H9 (cell line): Measurements from ENCODE around the gene SULT2B1. TPM values are rescaled to one million over a fixed set of nuclear protein-coding genes. Genes with fewer than 3 reads are reported as not detected.

Experiments
- DNase-seq: peaks from one replicate; pipeline ENCODE4 v3.0.0-alpha.2; 2017
- H2AFZ ChIP-seq: one replicate; pipeline ENCODE4 v1.6.1; 2013; ENCODE audit warnings: mild to moderate bottlenecking, low read length, control low read depth, moderate library complexity
- H2AK5ac ChIP-seq: 2 replicates; pipeline ENCODE4 v1.6.1; 2013; ENCODE audit warnings: low read length, control low read depth, mixed read lengths; ENCODE audit not compliant: insufficient read length
- H2BK120ac ChIP-seq: one replicate; pipeline ENCODE4 v1.6.1; 2013; ENCODE audit warnings: low read depth, mild to moderate bottlenecking, low read length, control low read depth, inconsistent platforms; ENCODE audit not compliant: poor library complexity, severe bottlenecking
- H2BK12ac ChIP-seq: 2 replicates; pipeline ENCODE4 v1.6.1; 2013; ENCODE audit warnings: low read length, control low read depth, mixed read lengths, low read depth; ENCODE audit not compliant: insufficient read length
- H2BK15ac ChIP-seq: 2 replicates; pipeline ENCODE4 v1.6.1; 2013; ENCODE audit warnings: low read depth, low read length, control low read depth
- H2BK20ac ChIP-seq: one replicate; pipeline ENCODE4 v1.6.1; 2013; ENCODE audit warnings: low read depth, mild to moderate bottlenecking, low read length, control low read depth, inconsistent platforms; ENCODE audit not compliant: poor library complexity, severe bottlenecking
- H2BK5ac ChIP-seq: 2 replicates; pipeline ENCODE4 v1.6.1; 2013; ENCODE audit warnings: low read length, control low read depth, mixed read lengths; ENCODE audit not compliant: insufficient read length
- H3K14ac ChIP-seq: 2 replicates; pipeline ENCODE4 v1.6.1; 2013; ENCODE audit warnings: low read length, control low read depth; ENCODE audit not compliant: insufficient read depth
- H3K18ac ChIP-seq: 2 replicates; pipeline ENCODE4 v1.6.1; 2013; ENCODE audit warnings: low read depth, mild to moderate bottlenecking, mixed read lengths, low read length, control low read depth; ENCODE audit not compliant: insufficient read length
- H3K23ac ChIP-seq: 2 replicates; pipeline ENCODE4 v1.6.1; 2013; ENCODE audit warnings: low read length, control low read depth, mixed read lengths, low read depth; ENCODE audit not compliant: insufficient read length
- H3K23me2 ChIP-seq: 2 replicates; pipeline ENCODE4 v1.6.1; 2013; ENCODE audit warnings: low read depth, mild to moderate bottlenecking, mixed read lengths, low read length, control low read depth; ENCODE audit not compliant: insufficient read length, poor library complexity, severe bottlenecking
- H3K27ac ChIP-seq: 2 replicates; pipeline ENCODE4 v1.5.1; 2013; ENCODE audit warnings: low read length, control low read depth, mixed read lengths, low read depth; ENCODE audit not compliant: insufficient read length
- H3K27me3 ChIP-seq: 2 replicates; pipeline ENCODE4 v1.6.1; 2013; ENCODE audit warnings: low read length, control low read depth, inconsistent platforms; ENCODE audit not compliant: insufficient read depth
- H3K4ac ChIP-seq: 2 replicates; pipeline ENCODE4 v1.6.1; 2013; ENCODE audit warnings: low read depth, mild to moderate bottlenecking, control low read depth, inconsistent platforms, low read length, moderate library complexity
- H3K4me1 ChIP-seq: 2 replicates; pipeline ENCODE4 v1.6.1; 2013; ENCODE audit warnings: low read length, control low read depth, inconsistent platforms; ENCODE audit not compliant: insufficient read depth
- H3K4me2 ChIP-seq: 2 replicates; pipeline ENCODE4 v1.6.1; 2013; ENCODE audit warnings: low read length, control low read depth, mixed read lengths; ENCODE audit not compliant: insufficient read length, insufficient read depth
- H3K56ac ChIP-seq: 2 replicates; pipeline ENCODE4 v1.6.1; 2013; ENCODE audit warnings: low read depth, mild to moderate bottlenecking, mixed read lengths, low read length, control low read depth; ENCODE audit not compliant: insufficient read length
- H3K79me1 ChIP-seq: 2 replicates; pipeline ENCODE4 v1.6.1; 2013; ENCODE audit warnings: low read depth, mild to moderate bottlenecking, moderate library complexity, low read length, control low read depth, inconsistent platforms; ENCODE audit not compliant: insufficient read depth, poor library complexity, severe bottlenecking
- H3K79me2 ChIP-seq: 2 replicates; pipeline ENCODE4 v1.6.1; 2013; ENCODE audit warnings: low read length, control low read depth, inconsistent platforms; ENCODE audit not compliant: insufficient read depth
- H3K9ac ChIP-seq: 2 replicates; pipeline ENCODE4 v1.6.1; 2013; ENCODE audit warnings: low read length, control low read depth, mixed read lengths; ENCODE audit not compliant: insufficient read length; ENCODE audit errors: extremely low read depth
- H3K9me3 ChIP-seq: one replicate; pipeline ENCODE4 v1.6.1; 2013; ENCODE audit warnings: low read depth, low read length, inconsistent platforms; ENCODE audit not compliant: control insufficient read depth
- H3T11ph ChIP-seq: one replicate; pipeline ENCODE4 v1.6.1; 2013; ENCODE audit warnings: mild to moderate bottlenecking, low read length, control low read depth, inconsistent platforms
- H4K20me1 ChIP-seq: one replicate; pipeline ENCODE4 v1.6.1; 2013; ENCODE audit not compliant: control insufficient read depth, insufficient read length, insufficient read depth
- H4K5ac ChIP-seq: 2 replicates; pipeline ENCODE4 v1.6.1; 2013; ENCODE audit warnings: low read depth, mild to moderate bottlenecking, mixed read lengths, low read length, control low read depth; ENCODE audit not compliant: insufficient read length
- H4K8ac ChIP-seq: replicated peaks from 2 replicates; pipeline ENCODE4 v1.6.1; 2013; ENCODE audit warnings: low read length, control low read depth, mixed read lengths, low read depth; ENCODE audit not compliant: insufficient read length
- H4K91ac ChIP-seq: 2 replicates; pipeline ENCODE4 v1.6.1; 2013; ENCODE audit warnings: low read depth, mild to moderate bottlenecking, moderate library complexity, mixed read lengths, low read length, control low read depth; ENCODE audit not compliant: insufficient read length
- H3K27ac Mint-ChIP-seq, 3 experiments: 2 replicates in 2 of 3; 3 replicates in 1 of 3; pipeline ENCODE4 v1.8.0; 2020 to 2021; ENCODE audit warnings: mixed read lengths in 3 of 3, mild to moderate bottlenecking in 1 of 3, moderate library complexity in 1 of 3
- H3K27me3 Mint-ChIP-seq: 2 replicates; pipeline ENCODE4 v1.8.0; 2021; ENCODE audit warnings: low read depth, mild to moderate bottlenecking, moderate library complexity, mixed read lengths
- H3K36me3 Mint-ChIP-seq, 3 experiments: 2 replicates in 2 of 3; 3 replicates in 1 of 3; pipeline ENCODE4 v1.8.0; 2020 to 2021; ENCODE audit warnings: low read depth in 3 of 3, mixed read lengths in 3 of 3; ENCODE audit not compliant: insufficient read depth in 1 of 3
- H3K4me1 Mint-ChIP-seq, 2 experiments: 2 replicates each; pipeline ENCODE4 v1.8.0; 2020; ENCODE audit warnings: mixed read lengths in 2 of 2
- H3K4me3 Mint-ChIP-seq, 2 experiments: 2 replicates in 1 of 2; 3 replicates in 1 of 2; pipeline ENCODE4 v1.8.0; 2020 to 2021; ENCODE audit warnings: mild to moderate bottlenecking in 2 of 2, mixed read lengths in 2 of 2, moderate library complexity in 1 of 2
- H3K9me3 Mint-ChIP-seq, 2 experiments: 2 replicates in 1 of 2; 3 replicates in 1 of 2; pipeline ENCODE4 v1.8.0; 2020; ENCODE audit warnings: mild to moderate bottlenecking in 2 of 2, mixed read lengths in 2 of 2, moderate library complexity in 1 of 2
- CTCF ChIP-seq: fragments of 200-600 bp; sonication (generic); conservative IDR thresholded peaks from 3 replicates; pipeline ENCODE4 v1.8.0; 2021; ENCODE audit warnings: antibody characterized with exemption, mild to moderate bottlenecking
- WGBS: extraction: QIAGEN DNeasy Blood & Tissue Kit; methylation state at CpG from one replicate; pipeline ENCODE4 v1.1.7; 2013; ENCODE audit warnings: missing lambda C conversion rate, low lambda C conversion rate, mixed read lengths; ENCODE audit not compliant: insufficient read length; ENCODE audit errors: extremely low coverage; 5-methylcytosine and 5-hydroxymethylcytosine counted together
- total RNA-seq: library from RNA; stranded (reverse); gene quantifications from 2 replicates; pipeline ENCODE4 v1.2.1, GENCODE V29; 2021

Gene SULT2B1
- total RNA-seq, 1 experiment from 2014 or later = 1.7 TPM

- Mint-ChIP-seq H3K9me3 (no peaks in the 10 kb centered on the region; a peak in 1 of 5 replicates), H3K4me3 (peak overlapping the region; percentile 97 to 99), H3K4me1 (peaks cover 40 to 54% of the 10 kb centered on the region in 2 experiments), H3K27ac (peak overlapping the region; percentile 96 to 100 (median 99); a peak in 6 of 7 replicates), H3K36me3 (peaks cover 40 to 59% (median 53%) of the 10 kb centered on the region in 3 experiments), H3K27me3 (no peaks in the 10 kb centered on the region; the same call in 1 of the 2 replicates)
- no CpG with 5 or more reads among the region's 18 CpGs for WGBS
- no peak overlapping the region for H2BK120ac ChIP-seq
- no peak overlapping the region for H4K8ac ChIP-seq
- H4K5ac ChIP-seq = no peak overlapping the region
- H3K4me2 ChIP-seq = peak overlapping the region; percentile 87
- no peak overlapping the region for H2AK5ac ChIP-seq
- H3K79me2 ChIP-seq = peaks cover 18% of the 10 kb centered on the region
- H3K4ac ChIP-seq = no peak overlapping the region
- H3K18ac ChIP-seq = no peak overlapping the region
- H3K9ac ChIP-seq = peak overlapping the region; percentile 99
- no peak overlapping the region for H2AFZ ChIP-seq
- no peak overlapping the region for H3K56ac ChIP-seq
- no peak for TF ChIP-seq CTCF
- no peak overlapping the region for H3T11ph ChIP-seq
- no peaks in the 10 kb centered on the region for H3K9me3 ChIP-seq
- H3K23me2 ChIP-seq = peaks cover 10% of the 10 kb centered on the region
- H2BK20ac ChIP-seq = no peak overlapping the region
- H3K27me3 ChIP-seq = no peaks in the 10 kb centered on the region
- no peak overlapping the region for H2BK12ac ChIP-seq
- H4K91ac ChIP-seq = no peak overlapping the region
- H3K27ac ChIP-seq = no peak overlapping the region
- H2BK5ac ChIP-seq = no peak overlapping the region
- H3K4me1 ChIP-seq = peaks cover 3% of the 10 kb centered on the region; the same call in 1 of the 2 replicates
- H3K23ac ChIP-seq = no peak overlapping the region
- H3K14ac ChIP-seq = no peak overlapping the region
- peak; percentile 28 for DNase-seq
- H3K79me1 ChIP-seq = peaks cover 4% of the 10 kb centered on the region
- H2BK15ac ChIP-seq = no peak overlapping the region
- no peaks in the 10 kb centered on the region for H4K20me1 ChIP-seq
Observed at GRCh38 chr19:48617146-48617937, 65.4 kb downstream of the SULT2B1 start.
